HG03159 (cell line): ENCODE data around the gene ZNF711.
A peak's percentile ranks its signal among the peaks of the same experiment; 100 is the strongest.
"Not testable (repeated sequence)": the region's sequence is repeated elsewhere in the genome, so short reads cannot be mapped to it uniquely, and the experiment has no call there.

Experiments used
- ATAC-seq: cut with Tn5 transposase; IDR thresholded peaks from one replicate; pipeline ENCODE4 v1.9.1; 2021; ENCODE audit warnings: mild to moderate bottlenecking, moderate library complexity; ENCODE audit not compliant: unreplicated experiment

Gene ZNF711

GRCh38 chrX:85243761-85244449, at the start of gene ZNF711, which contains the start of gene SATL1:
ZNF711 (plus strand) TSS chrX:85243991; CDS start chrX:85247573, 3,582 bp downstream.
SATL1 (minus strand) TSS chrX:85243779; CDS start chrX:85108968, 134,811 bp downstream.
- ATAC-seq, result peak; percentile 47

GRCh38 chrX:85196319-85196718, 47.5 kb upstream of the ZNF711 start:
- ATAC-seq, result no peak

GRCh38 chrX:85203461-85203970, 40.3 kb upstream of the ZNF711 start:
- no peak for ATAC-seq

- no peak for ATAC-seq
These were observed 29.8 kb upstream of the ZNF711 start for GRCh38 chrX:85213792-85214530.

GRCh38 chrX:85215946-85216345, 27.8 kb upstream of the ZNF711 start:
- ATAC-seq, result no peak

GRCh38 chrX:85221361-85221760, 22.4 kb upstream of the ZNF711 start:
- ATAC-seq, result no peak

- ATAC-seq, result no peak
These were observed 20.4 kb upstream of the ZNF711 start for GRCh38 chrX:85223359-85223758.

GRCh38 chrX:85243155-85243554, 636 bp upstream of the ZNF711 start:
- no peak for ATAC-seq

- ATAC-seq, result peak; percentile 49
These were observed 840 bp downstream of the ZNF711 start for GRCh38 chrX:85244450-85245211.

- ATAC-seq, result not testable (repeated sequence)
These were observed 41.5 kb downstream of the ZNF711 start for GRCh38 chrX:85285286-85285685.

GRCh38 chrX:85288992-85289723, 45.4 kb downstream of the ZNF711 start:
- no peak for ATAC-seq

GRCh38 chrX:85303544-85303943, 59.8 kb downstream of the ZNF711 start:
- ATAC-seq, result peak; percentile 77

GRCh38 chrX:85309717-85310116, 65.9 kb downstream of the ZNF711 start:
- no peak for ATAC-seq

GRCh38 chrX:85311348-85311747, 67.6 kb downstream of the ZNF711 start:
- ATAC-seq, result not testable (repeated sequence)
